ENCODE measurements around the gene SRSF9. TPM values are rescaled to one million over a fixed set of nuclear protein-coding genes. Genes with fewer than 3 reads are reported as not detected.
"Not testable (repeated sequence)": the region's sequence is repeated elsewhere in the genome, so short reads cannot be mapped to it uniquely, and the experiment has no call there.

Gene SRSF9
- total and polyA plus RNA-seq, 2 of the 4 experiments (the other 2 are of a cell fraction), result 102 to 143 TPM

- DNase-seq; intact Hi-C loops (cut with micrococcal nuclease); H3K4ac ChIP-seq (ENCODE audit: low read depth, low read length); H2BK5ac ChIP-seq (ENCODE audit: low read depth, low read length, poor library complexity, severe bottlenecking); H3K9me3 ChIP-seq (ENCODE audit: control insufficient read depth, insufficient read depth, low read length); H2AK5ac ChIP-seq (ENCODE audit: low read depth, low read length); H3K27me3 ChIP-seq (ENCODE audit: control insufficient read depth, insufficient read depth, low read length); POLR2A ChIA-PET (ENCODE audit: unreplicated experiment); H2BK120ac ChIP-seq (ENCODE audit: low read depth, low read length); H3K18ac ChIP-seq (ENCODE audit: low read depth, low read length); H3K9me1 ChIP-seq (ENCODE audit: insufficient read depth, low read length); ATAC-seq (ENCODE audit: low read depth); H2BK15ac ChIP-seq (ENCODE audit: low read depth, low read length); dilution Hi-C loops (cut with HindIII; ENCODE audit: low sequenced_read_pairs, unreplicated experiment); H3K56ac ChIP-seq (ENCODE audit: extremely low read depth, insufficient read depth, low read length); H3K4me1 ChIP-seq (ENCODE audit: control insufficient read depth, insufficient read depth, low read length); H4K20me1 ChIP-seq (ENCODE audit: insufficient read depth, low read length); H2BK20ac ChIP-seq (ENCODE audit: low read depth, low read length); CTCF ChIA-PET: not testable (repeated sequence)
- H4K8ac ChIP-seq (ENCODE audit: low read depth in 2 of 2, low read length in 2 of 2), result peak overlapping the region; percentile 88 to 94
- peak overlapping the region; percentile 94 for H3K4me2 ChIP-seq (ENCODE audit: low read depth, low read length)
- peaks cover 10% of the 10 kb centered on the region for H3K36me3 ChIP-seq (ENCODE audit: control insufficient read depth, insufficient read depth, low read length)
- H4K91ac ChIP-seq (ENCODE audit: insufficient read depth, low read depth, low read length), result 0 out of 2 replicates have a peak overlapping the region, but pooled peaks have one; percentile 4
- peak overlapping the region; percentile 42; the same call in 1 of the 2 replicates for H3K14ac ChIP-seq (replicated peaks; ENCODE audit: low read depth, low read length)
- H3K9ac ChIP-seq (ENCODE audit: low read depth, low read length), result peak overlapping the region; percentile 90
- peak overlapping the region; percentile 87 for H3K27ac ChIP-seq (ENCODE audit: insufficient read depth, low read length)
- 34% methylated on average over 5 of the region's 17 CpGs; no CpG with 5 or more reads in 1 of the 2 experiments for WGBS, 2 experiments (ENCODE audit: extremely low coverage in 2 of 2, insufficient read length in 1 of 2)
- peak overlapping the region; percentile 99 for H3K4me3 ChIP-seq (ENCODE audit: insufficient read depth, low read depth, low read length)
- TSS peak; percentile 52 for BruUV-seq (replicated peaks)
- in situ Hi-C loops (cut with MboI; ENCODE audit: low sequenced_read_pairs), result loop anchor here (25.0 kb wide), 1 partner anchor 110 kb away; the partner anchor contains the start of gene PLA2G1B
- peak overlapping the region; percentile 78 for H2AK9ac ChIP-seq (replicated peaks; ENCODE audit: low read depth, low read length, poor library complexity)
- H3K23ac ChIP-seq (ENCODE audit: low read depth, low read length), result peak overlapping the region; percentile 54
- peak overlapping the region; percentile 77 for H4K5ac ChIP-seq (ENCODE audit: low read depth, low read length)
- H3K79me1 ChIP-seq (ENCODE audit: low read depth in 1 of 2, low read length in 2 of 2), result peaks cover 21 to 46% of the 10 kb centered on the region in 2 experiments
- H2AFZ ChIP-seq (replicated peaks; ENCODE audit: low read length, poor library complexity), result peak overlapping the region; percentile 97
Observed at GRCh38 chr12:120446844-120447178, 22.7 kb downstream of the SRSF9 start.
